DLD1 (cell line): ENCODE measurements around the gene TBX15.

Source experiments
- in situ Hi-C: cut with HindIII; loops from 2 replicates; pipeline ENCODE4 v1.10.0; 2017; ENCODE audit warnings: low sequenced_read_pairs

Gene TBX15

DNA sequence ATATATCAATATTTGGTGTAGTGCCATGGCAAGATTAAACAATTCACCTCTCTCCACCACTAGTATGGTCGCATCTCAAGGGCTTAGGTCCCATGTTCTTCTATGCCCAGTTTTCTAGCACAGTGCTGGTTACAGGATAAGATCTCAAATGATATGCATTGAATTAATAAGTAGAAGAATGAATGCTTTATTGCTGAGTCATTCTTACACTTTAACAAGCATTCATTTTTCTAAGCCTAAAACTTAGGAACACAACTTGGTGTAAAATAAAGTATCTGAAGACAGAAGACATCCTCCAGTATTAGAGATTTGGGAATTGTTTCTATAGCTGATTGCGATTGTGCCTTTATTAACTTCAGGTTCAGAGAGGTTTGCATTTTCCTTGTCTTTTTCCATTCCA, 85.8 kb downstream of the TBX15 start:
- in situ Hi-C loops, result no loop called here

GRCh38 chr1:118900643-118901440, 87.3 kb downstream of the TBX15 start:
- in situ Hi-C loops, result no loop called here

DNA sequence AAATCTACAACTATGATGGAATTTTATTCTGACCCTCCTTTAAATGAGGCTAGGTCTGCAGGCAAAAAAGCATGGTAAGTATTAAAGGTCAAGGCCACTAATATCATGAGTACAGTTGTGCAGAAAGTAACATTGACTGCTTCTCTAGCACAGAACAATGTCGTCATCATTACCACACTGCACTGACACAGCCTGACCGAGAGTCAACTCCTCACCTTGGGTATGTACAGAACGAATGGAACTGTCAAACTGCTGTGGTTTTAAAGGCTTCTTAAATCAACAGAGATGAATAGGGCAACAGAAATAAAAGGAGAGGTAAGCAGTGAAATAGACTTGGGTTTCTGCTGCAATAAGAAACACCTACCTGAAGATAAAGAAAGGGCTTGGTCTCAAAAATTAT, 88.8 kb downstream of the TBX15 start:
- in situ Hi-C loops, result no loop called here

GRCh38 chr1:118898712-118899111, 89.4 kb downstream of the TBX15 start:
- in situ Hi-C loops, result no loop called here

DNA sequence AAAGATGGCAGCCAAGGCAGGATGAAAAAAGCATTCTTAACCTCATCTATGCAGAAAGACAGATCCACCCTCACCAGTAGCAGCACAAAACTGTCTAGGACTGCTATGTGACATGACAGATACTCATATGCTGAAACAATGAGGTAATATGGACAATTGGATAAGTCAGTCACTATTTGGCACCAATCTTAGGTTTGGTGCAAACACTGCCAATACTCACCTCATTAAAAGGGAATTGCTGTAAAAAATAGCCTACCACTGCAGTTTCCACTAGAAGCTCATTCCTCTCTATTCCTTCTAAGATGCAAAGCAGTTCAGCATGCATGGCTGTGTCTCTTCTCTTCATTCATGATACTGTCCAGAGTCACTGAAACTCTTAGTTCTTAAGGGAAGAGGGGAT, 91.7 kb downstream of the TBX15 start:
- in situ Hi-C loops, result no loop called here

DNA sequence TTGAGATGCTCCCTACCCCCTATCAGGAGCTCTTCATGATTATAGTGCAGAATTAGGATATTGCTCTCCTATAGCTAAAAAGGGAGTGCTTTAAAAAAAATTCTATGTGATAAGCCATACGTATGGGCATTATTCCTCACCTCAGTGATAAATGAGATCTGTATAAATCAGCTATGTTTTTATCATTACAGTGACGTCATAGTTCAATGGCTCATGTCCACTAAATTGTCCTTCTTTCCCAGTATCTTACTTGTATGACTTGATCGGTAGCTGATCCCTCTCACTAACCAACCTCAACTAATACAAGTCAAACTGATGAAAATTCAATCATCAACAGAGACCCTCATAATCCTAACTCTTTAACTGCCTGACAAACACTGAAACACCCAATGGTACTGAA, 93.3 kb downstream of the TBX15 start:
- in situ Hi-C loops, result no loop called here

DNA sequence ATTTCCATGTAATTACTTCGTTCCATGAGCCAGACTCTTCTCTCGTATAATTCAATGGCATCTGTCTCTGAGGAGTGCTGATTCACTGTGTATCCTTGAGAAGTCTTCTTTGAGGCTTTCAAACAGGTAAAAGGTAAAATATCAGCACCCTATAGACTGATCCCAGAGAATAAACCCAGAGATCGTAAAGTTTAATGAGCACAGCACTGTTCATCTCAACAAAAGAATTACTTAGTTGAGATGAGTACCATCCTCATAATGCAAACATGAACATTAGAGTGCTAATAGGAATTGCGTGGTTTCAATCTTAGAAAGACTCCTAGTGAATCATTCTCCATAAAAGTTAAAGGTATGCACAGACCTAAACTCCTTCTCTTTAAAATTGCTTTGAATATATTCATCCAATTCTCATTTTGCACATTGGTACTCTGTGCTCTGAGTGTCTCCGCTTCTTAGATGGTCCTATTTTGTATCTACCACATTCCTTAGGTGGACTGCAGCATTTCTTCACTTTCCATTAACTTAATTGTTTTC, 97.2 kb downstream of the TBX15 start:
- in situ Hi-C loops, result no loop called here

- in situ Hi-C loops, result no loop called here
These were observed 103.2 kb downstream of the TBX15 start for GRCh38 chr1:118884946-118885345.

DNA sequence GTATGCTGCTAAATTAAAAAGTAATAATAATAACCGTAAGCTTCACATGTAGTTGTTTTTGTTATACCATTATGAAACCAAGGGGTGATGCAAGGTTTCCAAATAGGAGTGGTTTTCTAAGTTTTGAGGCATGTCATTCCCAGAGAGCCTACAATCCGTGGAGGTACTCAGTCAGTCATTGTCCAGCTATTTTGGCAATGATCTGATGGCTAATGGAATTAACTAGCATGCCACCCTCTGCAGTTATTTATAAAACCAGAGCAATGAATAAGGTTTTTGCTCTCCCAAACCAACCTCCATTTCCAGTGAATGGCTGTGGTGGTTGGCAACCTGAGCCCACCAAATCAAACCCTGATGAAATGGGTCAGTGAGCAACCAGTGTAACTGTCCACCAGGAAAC, 106.4 kb downstream of the TBX15 start:
- in situ Hi-C loops, result no loop called here

- in situ Hi-C loops, result no loop called here
These were observed 109.5 kb downstream of the TBX15 start for GRCh38 chr1:118878661-118879060.

DNA sequence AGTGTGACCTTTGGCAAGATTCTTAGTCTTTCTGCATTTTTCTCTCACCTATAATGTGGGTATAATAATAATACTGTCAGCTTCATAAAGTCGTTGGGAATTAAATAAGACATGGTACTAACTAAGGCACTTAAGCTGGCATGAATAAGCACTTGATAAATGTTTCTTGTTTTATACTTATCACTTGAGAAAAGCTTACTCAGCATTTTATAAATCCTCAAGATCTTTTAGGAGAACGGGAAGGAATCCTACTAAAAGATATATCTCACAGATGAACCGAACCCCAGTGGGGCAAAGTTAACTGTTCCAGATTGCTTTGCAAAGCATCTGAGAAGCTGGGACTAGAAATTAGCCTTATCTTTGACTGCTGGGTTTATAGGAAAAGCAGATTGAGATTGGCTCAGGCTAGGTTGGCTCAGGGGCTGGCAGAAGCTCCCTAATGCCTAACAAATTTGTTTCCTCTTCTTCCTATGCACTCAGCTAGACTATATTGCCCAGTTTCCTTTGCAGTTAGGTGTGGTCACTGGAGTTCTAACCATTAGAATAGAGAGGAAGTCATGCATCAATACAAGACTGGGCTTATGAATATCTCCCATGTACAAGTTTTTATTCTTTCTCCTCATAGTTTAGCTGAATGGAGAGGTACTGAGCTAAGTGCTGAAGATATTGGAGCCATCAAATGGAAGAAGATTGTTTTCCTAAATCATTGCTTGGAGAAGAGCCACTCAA, 110.3 kb downstream of the TBX15 start:
- in situ Hi-C loops, result no loop called here

- in situ Hi-C loops, result no loop called here
These were observed 116.5 kb downstream of the TBX15 start for GRCh38 chr1:118871582-118872171.

DNA sequence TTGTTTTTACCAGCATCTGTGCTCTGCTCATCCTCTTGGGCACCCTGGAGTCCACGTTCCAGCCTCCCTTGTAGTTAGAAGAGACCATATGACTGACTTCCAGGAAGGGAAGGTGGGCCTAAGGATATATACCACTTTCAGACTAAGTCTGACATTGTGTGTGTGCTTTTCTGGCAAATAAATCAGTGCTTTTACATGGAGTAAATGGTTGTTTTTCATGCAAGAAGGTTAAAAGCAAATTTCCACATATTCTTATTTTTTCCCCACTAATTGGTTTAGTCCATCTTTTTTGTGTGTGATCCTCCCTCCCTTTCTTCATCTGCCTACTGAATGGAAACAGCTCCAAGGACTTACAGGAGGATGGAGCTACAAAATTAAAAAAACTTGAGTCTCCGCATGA, 119.8 kb downstream of the TBX15 start:
- in situ Hi-C loops, result no loop called here

DNA sequence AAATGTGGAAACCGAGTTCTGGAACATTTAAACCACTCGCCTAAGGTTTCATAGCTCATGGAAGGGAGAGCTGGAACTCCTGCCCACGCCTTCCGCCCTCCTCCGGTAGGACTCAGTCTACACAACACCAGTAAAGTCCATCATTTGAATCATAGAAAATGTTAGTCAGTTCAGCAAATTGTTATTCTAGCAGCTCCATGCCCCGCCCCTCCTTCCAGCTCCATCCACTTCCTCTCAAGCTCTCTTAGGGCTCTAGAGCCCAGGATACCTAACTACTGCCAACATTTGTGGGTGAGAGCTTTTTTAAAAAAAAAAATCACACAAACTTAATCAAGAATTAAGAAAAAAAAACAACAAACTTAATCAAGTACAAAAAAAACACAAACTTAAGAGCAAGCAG, 121.8 kb downstream of the TBX15 start:
- in situ Hi-C loops, result no loop called here

- in situ Hi-C loops, result no loop called here
These were observed 124.5 kb downstream of the TBX15 start for GRCh38 chr1:118863688-118864087.

DNA sequence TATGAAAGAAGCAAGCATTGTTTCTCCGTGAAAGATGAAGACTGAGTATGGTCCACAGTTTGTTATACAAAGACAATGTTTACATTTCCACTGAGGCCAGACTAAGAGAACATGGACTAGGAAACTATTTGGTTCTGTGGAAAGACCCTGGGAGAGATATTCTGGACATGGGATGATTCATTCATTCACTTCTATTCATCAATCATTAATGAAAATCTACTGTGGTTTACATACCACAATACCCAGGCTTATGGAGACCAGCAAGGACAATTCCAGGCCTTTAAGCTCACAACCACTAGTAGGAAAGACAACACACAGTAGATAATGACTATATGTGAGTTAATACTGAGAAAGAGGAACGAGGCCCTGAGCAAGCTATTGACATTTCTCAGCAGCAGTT, 125.4 kb downstream of the TBX15 start:
- in situ Hi-C loops, result no loop called here

GRCh38 chr1:118861216-118861615, 126.9 kb downstream of the TBX15 start:
- in situ Hi-C loops, result no loop called here

- in situ Hi-C loops, result no loop called here
These were observed 128.1 kb downstream of the TBX15 start for GRCh38 chr1:118859999-118860398.

- in situ Hi-C loops, result no loop called here
These were observed 141.7 kb downstream of the TBX15 start for GRCh38 chr1:118846443-118846842.

- in situ Hi-C loops, result no loop called here
These were observed 145.5 kb downstream of the TBX15 start for GRCh38 chr1:118842452-118843201.

- in situ Hi-C loops, result no loop called here
These were observed 146.6 kb downstream of the TBX15 start for GRCh38 chr1:118841521-118841920.
